Measurements from ENCODE around the gene MAP4K4.
"Not testable (repeated sequence)": the region's sequence is repeated elsewhere in the genome, so short reads cannot be mapped to it uniquely, and the experiment has no call there.

MAP4K4 gene

GRCh38 chr2:101882769-101883307 is 185.3 kb downstream of the MAP4K4 start:
- peak; percentile 59 for DNase-seq

DNA sequence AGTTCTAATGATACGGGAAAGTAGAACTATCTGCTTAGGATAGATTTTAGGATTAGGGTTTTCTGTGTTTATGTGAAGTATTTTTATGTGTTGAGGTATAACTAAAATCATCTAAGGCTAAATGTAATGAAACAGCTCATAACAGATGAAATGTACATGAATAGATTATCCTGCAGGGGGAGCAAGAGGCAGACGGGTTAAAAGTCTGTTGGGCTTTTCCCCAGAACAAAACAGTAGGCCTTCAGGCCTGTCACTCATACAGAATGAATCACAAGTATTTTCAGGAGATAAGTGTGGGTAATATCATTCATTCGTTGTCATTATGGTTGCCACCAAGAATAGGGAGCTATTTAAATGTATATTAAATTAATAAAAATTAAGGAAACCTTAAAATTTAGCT is 186.4 kb downstream of the MAP4K4 start:
- no peak for DNase-seq

DNA sequence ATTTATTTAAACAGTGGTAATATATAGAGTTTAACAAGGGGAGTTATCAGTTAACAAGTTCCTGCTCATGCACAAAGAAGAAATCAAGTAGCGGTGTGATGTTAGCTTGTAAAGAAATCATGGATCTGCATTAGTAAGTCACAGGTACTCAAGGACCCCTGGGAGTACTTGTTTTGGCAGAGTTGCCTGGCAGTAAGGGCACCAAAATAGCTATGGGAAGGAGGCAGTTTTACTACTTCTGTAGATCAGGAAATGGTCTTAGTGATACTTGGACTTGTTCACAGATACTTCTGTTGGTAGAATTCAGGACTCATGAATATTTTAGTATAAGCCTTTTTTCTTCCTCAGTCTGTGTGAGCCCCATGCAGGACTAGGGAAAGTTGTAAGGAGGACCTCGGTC is 186.9 kb downstream of the MAP4K4 start:
- DNase-seq, result peak; percentile 76

GRCh38 chr2:101887328-101887727 is 189.8 kb downstream of the MAP4K4 start:
- DNase-seq, result no peak

DNA sequence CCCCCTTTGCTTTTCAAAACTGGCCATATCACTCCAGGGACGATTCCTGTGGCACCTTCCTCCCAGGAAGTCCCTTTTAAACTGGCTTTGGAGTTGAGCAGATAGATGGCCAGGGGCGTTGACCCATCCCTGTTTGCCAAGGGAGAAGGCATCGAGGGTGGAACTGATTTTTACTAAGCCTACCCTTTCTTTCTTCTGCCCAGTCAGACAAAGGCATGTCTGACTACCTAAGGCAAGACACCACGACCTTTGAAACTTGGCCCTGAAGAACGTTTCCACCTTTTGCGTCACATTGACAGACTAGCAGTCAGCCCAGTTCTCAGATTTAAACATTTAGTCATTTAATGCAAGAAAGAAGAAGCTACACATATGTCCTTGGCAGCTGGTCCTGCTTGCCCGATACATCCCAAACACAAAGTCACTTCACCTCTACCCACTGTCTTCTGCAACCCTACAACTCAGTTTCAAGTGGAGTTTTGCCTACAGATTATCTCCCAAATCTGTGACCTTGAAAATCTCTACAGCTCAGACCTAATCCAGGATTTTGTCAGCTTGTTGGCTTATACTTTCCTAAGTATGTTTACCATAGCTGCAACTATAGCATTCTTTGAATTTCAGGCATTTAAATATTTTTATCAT is 192.1 kb downstream of the MAP4K4 start:
- DNase-seq, result no peak

DNA sequence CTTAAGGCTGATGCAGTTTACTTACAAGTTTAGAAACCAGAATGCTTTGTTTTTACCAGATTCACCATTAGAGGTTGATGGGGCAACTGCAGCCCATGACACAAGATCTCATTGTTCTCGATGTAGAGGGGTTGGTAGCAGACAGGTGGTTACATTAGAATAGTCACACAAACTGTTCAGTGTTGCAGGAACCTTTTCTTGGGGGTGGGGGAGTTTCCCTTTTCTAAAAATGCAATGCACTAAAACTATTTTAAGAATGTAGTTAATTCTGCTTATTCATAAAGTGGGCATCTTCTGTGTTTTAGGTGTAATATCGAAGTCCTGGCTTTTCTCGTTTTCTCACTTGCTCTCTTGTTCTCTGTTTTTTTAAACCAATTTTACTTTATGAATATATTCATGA is 194.9 kb downstream of the MAP4K4 start:
- no peak for DNase-seq

GRCh38 chr2:101893681-101894381 is 196.3 kb downstream of the MAP4K4 start:
- DNase-seq, result no peak

GRCh38 chr2:101895039-101895438 is 197.5 kb downstream of the MAP4K4 start:
- DNase-seq, result no peak

DNA sequence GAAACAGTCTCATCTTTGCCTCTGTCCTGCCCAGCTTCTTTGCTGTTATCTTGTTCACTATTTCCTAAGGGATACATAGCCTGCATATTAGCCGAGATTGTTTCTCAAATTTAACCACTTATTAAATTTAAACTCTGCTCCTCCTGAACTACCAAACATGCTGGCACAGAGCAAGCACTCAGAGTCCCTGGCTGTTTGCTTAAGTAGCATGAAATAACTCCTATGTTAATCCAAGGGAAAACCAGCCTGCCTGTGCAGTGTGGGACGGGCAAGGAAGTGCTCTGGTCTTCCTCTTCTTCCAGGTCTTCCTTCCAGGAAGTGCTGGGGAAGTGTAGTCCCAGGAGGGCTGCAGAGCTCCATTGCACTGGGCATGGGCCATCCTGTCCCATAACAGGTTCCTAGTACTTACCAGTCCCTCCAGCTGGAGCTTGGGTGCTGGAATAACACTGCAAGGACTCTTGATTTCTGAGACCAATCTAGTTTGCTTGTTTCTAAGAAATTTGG is 198.4 kb downstream of the MAP4K4 start:
- no peak for DNase-seq

- no peak for DNase-seq
These were observed 199.8 kb downstream of the MAP4K4 start for GRCh38 chr2:101897301-101897700.

DNA sequence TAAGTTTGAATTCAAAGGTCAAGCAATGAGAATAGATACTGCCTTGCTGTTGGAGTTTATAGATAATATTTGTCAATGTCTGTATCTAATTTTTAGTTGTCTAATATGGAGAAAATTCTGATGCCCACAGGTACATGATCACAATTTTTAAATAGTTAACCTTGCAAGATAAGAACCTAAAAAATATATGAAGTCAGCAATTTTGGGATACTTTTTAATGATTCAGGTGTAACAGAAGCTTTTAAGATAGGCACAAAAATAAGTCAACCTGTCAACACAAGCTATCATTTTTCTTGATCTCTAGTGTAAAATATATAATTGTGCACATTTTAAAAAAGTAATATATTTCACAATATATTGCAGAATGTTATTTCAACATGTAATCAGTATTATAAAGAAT is 201.8 kb downstream of the MAP4K4 start:
- no peak for DNase-seq

DNA sequence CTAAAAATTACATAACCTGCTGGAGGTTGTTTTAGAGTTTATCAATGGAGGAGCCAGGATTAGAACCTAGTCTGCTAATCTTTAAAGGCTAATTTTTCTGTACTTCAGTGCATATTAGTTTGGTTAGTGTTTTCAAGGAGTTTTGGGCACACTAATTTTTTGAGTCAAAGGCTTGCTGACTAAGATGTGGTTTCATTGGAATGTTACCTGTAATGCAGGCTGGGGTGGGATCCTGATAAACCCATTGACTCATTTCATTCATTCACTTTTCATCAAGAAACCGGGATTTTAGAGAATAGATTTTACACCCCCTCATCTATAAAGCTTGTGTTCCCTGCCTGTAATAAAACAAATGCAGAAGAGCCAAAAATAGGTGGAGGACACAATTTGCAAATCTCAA is 202.4 kb downstream of the MAP4K4 start:
- no peak for DNase-seq

DNA sequence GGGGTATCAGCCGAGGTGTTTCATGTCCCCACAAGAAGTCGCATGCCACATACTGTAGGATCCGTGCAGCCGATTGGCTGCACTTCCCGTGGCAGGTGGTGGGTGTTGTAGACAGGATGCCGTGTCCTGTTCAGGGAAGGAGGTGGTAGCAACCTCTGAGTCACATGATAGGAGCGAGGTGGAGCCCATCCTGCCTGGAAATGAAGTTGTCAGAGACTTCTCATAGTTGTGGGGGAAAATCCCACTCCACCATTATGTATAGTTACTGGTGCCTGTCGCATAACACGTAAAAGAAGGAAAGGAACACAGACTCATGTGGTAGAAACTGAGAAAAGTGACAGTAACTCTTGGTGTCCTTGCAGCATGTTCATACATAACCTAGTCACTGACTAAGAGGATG is 202.9 kb downstream of the MAP4K4 start:
- DNase-seq, result no peak

DNA sequence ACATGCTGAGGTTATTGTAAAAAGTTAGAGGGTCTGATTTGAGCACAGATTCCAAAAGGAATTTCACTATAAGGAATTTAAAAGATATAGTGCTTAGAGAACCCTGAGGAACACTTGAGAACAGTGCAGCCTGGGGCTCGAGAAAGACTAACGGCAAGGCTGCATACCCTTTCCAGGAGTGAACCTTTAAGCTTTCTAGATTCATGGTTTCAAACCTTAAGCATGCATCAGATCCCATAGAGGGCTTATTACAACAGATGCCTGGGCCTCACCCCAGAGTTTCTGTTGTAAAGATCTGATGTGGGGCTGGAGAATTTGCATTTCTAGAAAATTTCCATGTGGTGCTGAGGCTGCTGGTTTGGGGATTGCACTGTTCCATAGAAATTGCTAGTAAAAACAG is 203.7 kb downstream of the MAP4K4 start:
- no peak for DNase-seq

DNA sequence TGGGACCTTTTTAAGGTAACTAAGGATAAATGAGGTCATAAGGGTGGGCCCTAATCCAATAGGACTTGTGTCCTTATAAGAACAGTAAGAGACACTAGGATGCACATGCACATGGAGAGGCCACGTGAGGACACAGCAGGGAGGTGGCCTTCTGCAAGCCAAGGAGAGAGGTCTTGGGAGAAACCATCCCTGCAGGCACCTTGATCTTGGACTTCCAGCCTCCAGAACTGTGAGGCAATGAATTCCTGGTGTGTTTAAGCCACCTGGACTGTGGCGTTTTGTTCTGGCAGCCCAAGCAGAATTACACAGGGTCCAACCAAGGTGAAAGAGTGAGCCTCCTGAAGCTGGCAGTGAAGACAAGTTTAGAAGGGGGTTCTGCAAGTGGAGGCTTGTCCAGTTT is 204.7 kb downstream of the MAP4K4 start:
- DNase-seq, result no peak

GRCh38 chr2:101904916-101905315 is 207.4 kb downstream of the MAP4K4 start:
- DNase-seq, result no peak

DNA sequence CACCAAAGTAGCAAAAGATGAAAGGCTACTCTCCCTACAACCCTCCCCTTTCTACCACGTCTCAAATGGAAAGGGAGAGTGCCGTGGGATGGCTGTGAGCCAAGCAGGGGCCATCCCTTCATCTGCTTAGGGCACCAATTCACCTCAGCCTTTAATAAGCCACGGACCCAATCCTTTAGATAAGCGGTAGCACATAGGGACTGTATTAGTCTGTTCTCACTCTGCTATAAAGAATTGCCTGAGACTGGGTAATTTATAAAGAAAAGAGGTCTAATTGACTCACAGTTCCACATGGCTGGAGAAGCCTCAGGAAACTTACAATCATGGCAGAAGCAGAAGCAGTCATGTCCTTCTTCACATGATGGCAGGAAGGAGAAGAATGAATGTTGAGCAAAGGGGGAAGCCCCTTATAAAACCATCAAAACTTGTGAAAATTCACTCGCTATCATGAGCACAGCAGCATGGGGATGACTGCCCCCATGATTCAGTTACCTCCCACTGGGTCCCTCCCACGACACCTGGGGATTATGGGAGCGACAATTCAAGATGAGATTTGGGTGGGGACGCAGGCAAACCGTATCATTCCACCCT is 208.3 kb downstream of the MAP4K4 start:
- no peak for DNase-seq

- DNase-seq, result no peak
These were observed 212.3 kb downstream of the MAP4K4 start for GRCh38 chr2:101909760-101910159.

DNA sequence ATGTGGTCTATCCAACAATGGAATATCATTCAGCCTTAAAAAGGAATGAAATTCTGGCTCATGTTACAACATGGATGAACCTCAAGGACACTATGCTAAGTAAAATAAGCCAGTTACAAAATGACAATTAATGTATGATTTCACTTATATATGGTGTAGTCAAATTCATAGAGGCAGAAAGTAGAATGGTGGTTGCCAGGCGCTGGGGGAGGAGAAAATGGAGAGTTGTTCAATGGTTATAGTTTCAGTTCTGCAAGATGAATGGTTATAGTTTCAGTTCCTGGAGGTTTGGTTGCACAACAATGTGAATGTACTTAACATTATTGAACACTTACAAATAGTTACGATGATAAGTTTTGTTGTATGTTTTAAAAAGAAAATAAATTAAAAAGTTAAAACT is 215.0 kb downstream of the MAP4K4 start:
- DNase-seq, result no peak

DNA sequence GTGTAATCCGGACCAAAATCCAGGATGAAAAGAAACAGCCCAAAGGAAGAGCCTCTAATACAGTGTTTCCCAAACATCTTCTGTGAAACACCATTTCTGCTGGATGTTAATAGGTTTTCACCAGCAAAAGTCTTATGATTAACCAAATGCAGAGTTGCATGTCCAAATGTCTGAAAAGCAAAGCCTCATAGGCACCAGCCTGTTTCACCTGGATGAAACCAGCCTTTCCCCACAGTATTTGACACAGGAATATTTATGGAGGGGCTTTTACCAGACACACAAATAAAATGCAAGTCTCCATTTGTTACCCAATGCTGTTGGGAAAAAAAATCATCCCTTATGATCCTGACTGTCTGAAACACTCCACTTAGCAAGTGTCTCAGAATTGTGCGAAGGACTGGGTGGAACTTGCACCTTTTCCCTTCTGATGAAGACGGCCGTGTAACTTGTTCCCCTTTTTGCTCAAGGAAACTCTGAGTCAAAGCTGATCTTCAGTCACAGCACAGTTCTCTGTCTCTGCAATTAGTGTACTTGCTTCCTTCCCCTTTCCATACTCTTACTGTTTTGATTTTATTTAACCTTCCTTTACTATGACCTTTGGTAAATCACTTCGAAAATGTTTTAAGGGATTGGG is 223.9 kb downstream of the MAP4K4 start:
- no peak for DNase-seq

DNA sequence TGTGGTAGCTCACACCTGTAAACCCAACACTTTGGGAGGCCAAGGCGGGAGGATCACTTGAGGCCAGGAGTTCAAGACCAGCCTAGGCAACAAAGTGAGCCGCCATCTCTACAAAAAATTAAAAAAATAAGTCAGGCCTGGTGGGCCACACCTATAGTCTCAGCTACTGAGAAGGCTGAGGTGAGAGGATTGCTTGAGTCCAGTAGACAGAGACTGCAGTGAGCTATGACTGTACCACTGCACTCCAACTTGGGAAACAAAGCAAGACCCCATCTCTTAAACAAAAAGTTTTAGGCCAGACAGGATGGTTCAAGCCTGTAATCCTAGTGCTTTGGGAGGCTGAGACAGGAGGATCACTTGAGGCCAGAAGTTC is 224.4 kb downstream of the MAP4K4 start:
- DNase-seq, result no peak

DNA sequence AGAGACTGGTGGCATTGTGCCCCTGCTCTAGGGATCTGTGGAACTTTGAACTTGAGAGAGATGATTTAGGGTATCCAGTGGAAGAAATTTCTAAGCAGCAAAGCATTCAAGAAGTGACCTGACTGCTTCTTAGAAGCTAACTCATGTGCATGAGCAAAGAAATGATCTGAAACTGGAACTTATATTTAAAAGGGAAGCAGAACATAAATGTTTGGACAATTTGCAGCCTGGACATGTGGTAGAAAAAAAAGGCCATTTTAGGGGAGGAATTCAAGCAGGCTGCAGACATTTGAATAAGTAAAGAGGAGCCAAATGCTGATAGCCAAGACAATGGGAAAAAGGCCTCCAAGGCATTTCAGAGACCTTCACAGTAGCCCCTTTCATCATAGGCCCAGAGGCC is 226.8 kb downstream of the MAP4K4 start:
- not testable (repeated sequence) for DNase-seq

GRCh38 chr2:101930019-101930418 is 232.5 kb downstream of the MAP4K4 start:
- no peak for DNase-seq

- no peak for DNase-seq
These were observed 233.3 kb downstream of the MAP4K4 start for GRCh38 chr2:101930847-101931246.

All from DMS79 treated with DMSO at 0.1 percent for 48 hours (cell line).